Ascending aorta (tissue), 2 donors: ENCODE measurements around the gene NBAS. TPM values are rescaled to one million over a fixed set of nuclear protein-coding genes. Genes with fewer than 3 reads are reported as not detected.

Source experiments
- DNase-seq, 2 donors: peaks; one replicate each; pipeline ENCODE4 v3.0.0-alpha.2; 2019; ENCODE audit warnings: low spot score in 2 of 2
- H3K27ac ChIP-seq, 2 donors: fragments of 200-600 bp; sonication (generic); one replicate each; pipeline ENCODE4 v1.5.1; 2016 to 2017; ENCODE audit warnings: mild to moderate bottlenecking in 1 of 2
- H3K27me3 ChIP-seq: fragments of 200-600 bp; sonication (generic); one replicate; pipeline ENCODE4 v1.5.1; 2017
- H3K36me3 ChIP-seq, 2 donors: fragments of 200-600 bp; sonication (generic); one replicate each; pipeline ENCODE4 v1.5.1; 2016
- H3K4me1 ChIP-seq, 2 donors: fragments of 200-600 bp; sonication (generic); one replicate each; pipeline ENCODE4 v1.5.1; 2016 to 2017; ENCODE audit warnings: mild to moderate bottlenecking in 1 of 2
- H3K4me3 ChIP-seq, 2 donors: fragments of 200-600 bp; sonication (generic); one replicate each; pipeline ENCODE4 v1.5.1; 2016 to 2017; ENCODE audit warnings: mild to moderate bottlenecking in 1 of 2
- H3K9me3 ChIP-seq, 2 donors: fragments of 200-600 bp; sonication (generic); one replicate each; pipeline ENCODE4 v1.5.1; 2016
- intact Hi-C: fragments of 100-400 bp; cut with DNase I; formaldehyde crosslinking; loops from one replicate; pipeline ENCODE4 v1.15.1; 2023
- total RNA-seq: library from RNA; depleted of rRNA; stranded (reverse); fragments of >200 nt; gene quantifications from one replicate; pipeline ENCODE4 v1.1.0, GENCODE V29; 2016
- TF ChIP-seq, protein P1 (sequence below), 3 experiments: fragments of 200-600 bp in 2 of 3; fragments of 450-650 bp in 1 of 3; sonication (generic) in 2 of 3; IDR thresholded peaks; one replicate each; pipeline ENCODE4 v1.5.1; 2016 to 2019; ENCODE audit warnings: antibody characterized with exemption in 3 of 3, mild to moderate bottlenecking in 1 of 3, moderate library complexity in 1 of 3

NBAS gene
- total RNA-seq, 1 donor from 2014 or later = 37.1 TPM

DNA sequence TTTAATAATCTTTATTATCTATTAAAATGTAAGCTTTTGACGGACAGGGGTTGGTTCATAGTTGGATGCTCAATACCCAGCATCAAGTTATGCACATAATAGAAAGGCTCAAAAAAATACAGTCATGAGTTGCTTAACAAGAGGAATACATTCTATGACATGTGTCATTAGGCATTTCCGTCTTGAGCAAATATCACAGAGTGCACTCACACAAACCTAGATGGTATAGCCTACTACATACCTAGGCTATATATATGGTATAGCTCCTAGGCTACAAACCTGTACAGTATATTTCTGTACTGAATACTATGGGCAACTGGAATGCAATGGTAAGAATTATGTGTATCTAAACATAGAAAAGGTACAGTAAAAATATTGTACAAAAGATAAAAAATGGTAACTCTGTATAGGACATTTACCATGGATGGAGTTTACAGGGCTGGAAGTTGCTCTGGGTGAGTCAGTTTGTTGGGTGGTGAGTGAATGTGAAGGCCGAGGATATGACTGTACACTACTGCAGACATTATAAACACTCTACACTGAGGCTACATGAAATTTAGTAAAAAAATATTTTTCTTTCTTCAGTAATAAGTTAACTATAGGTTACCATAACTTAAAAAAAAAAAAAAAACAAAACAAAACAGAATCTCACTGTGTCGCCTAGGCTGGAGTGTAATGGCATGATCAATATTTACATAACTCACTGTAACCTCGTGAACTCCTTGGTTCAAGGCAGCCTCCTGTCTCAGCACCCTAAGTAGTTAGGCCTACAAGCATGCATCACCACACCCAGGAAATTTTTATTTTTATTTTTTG lies 201.2 kb downstream of the NBAS start:
- intact Hi-C loops = no loop called here
- DNase-seq = no peak
- no peaks in the 10 kb centered on the region for H3K27me3 ChIP-seq
- H3K4me3 ChIP-seq = no peak overlapping the region
- H3K9me3 ChIP-seq = no peaks in the 10 kb centered on the region
- H3K36me3 ChIP-seq = peaks cover 5 to 14% of the 10 kb centered on the region in 2 donors
- no peaks in the 10 kb centered on the region for H3K4me1 ChIP-seq
- H3K27ac ChIP-seq = no peak overlapping the region
- TF ChIP-seq, protein P1, sequence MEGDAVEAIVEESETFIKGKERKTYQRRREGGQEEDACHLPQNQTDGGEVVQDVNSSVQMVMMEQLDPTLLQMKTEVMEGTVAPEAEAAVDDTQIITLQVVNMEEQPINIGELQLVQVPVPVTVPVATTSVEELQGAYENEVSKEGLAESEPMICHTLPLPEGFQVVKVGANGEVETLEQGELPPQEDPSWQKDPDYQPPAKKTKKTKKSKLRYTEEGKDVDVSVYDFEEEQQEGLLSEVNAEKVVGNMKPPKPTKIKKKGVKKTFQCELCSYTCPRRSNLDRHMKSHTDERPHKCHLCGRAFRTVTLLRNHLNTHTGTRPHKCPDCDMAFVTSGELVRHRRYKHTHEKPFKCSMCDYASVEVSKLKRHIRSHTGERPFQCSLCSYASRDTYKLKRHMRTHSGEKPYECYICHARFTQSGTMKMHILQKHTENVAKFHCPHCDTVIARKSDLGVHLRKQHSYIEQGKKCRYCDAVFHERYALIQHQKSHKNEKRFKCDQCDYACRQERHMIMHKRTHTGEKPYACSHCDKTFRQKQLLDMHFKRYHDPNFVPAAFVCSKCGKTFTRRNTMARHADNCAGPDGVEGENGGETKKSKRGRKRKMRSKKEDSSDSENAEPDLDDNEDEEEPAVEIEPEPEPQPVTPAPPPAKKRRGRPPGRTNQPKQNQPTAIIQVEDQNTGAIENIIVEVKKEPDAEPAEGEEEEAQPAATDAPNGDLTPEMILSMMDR (IDR thresholded peaks at IDR 0.05) = no peak

DNA sequence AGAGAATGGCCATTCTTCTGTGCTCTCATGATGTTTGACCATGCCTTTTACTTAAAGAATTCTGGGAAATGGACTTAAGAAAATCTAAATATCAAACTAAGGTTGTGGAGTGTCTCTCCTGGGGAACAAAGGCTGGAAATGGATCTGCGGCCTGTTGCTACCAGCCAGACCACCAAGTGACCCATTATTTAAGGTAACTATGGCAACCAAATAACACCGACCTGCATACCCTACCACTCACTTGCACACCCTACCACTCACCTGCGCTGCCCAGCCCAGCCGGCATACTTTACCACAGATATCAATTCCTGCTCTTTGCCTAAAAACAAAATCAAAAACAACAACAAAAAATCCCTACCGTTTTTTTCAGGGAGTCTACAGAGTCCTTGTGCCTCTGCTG lies 203.2 kb downstream of the NBAS start:
- intact Hi-C loops = no loop called here
- H3K9me3 ChIP-seq = no peaks in the 10 kb centered on the region
- TF ChIP-seq, protein P1 (IDR thresholded peaks at IDR 0.05) = no peak

DNA sequence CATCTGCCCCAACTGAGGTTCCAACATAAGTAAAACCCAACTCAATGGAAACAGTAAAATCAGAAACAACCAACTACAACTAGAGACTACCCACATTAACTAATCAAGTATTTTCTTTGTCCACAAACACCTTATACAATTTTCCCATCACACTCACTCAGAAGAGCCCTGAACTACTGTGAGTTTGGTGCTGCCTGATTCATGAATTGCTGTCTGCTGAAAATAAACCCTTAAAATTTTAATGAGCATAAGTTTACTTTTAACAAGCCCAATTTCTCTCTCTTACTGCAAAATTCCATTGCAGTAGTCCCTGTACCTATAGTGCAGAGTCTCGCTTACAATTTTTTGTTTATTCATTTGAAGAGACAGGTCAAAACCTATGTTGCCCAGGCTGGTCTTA lies 203.9 kb downstream of the NBAS start:
- TF ChIP-seq, protein P1 (IDR thresholded peaks at IDR 0.05) = no peak
- Histone ChIP-seq H3K4me1 (no peaks in the 10 kb centered on the region), H3K4me3 (no peak overlapping the region), H3K27ac (no peak overlapping the region), H3K36me3 (peaks cover 10 to 28% of the 10 kb centered on the region in 2 donors), H3K27me3 (no peaks in the 10 kb centered on the region), H3K9me3 (no peaks in the 10 kb centered on the region)
- DNase-seq = no peak
- intact Hi-C loops = no loop called here

More for the DNA sequence above, 203.2 kb downstream of the NBAS start:
- no peaks in the 10 kb centered on the region for H3K27me3 ChIP-seq
- no peak for DNase-seq
- H3K27ac ChIP-seq = no peak overlapping the region
- H3K4me3 ChIP-seq = no peak overlapping the region
- peaks cover 10 to 20% of the 10 kb centered on the region in 2 donors for H3K36me3 ChIP-seq
- no peaks in the 10 kb centered on the region for H3K4me1 ChIP-seq

DNA sequence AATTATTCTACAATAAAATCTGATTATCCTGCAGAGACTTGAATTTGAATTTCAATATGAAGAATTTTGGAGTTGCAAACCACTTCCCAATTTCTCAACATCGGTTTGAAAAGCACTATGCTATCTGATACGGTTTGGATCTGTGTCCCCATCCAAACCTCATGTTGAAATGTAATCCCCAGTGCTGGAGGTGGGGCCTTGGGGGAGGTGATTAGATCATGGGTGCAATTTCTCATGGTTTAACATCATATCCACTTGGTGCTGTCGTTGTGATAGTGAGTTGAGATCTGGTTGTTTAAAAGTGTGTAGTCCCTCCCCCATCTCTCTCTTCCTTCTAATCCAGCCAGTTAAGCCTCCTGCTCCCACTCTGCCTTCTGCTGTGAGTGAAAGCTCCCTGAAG lies 205.7 kb downstream of the NBAS start:
- intact Hi-C loops = no loop called here
- H3K27me3 ChIP-seq = no peaks in the 10 kb centered on the region
- H3K4me1 ChIP-seq = no peaks in the 10 kb centered on the region
- peaks cover 17 to 43% of the 10 kb centered on the region in 2 donors for H3K36me3 ChIP-seq
- no peaks in the 10 kb centered on the region for H3K9me3 ChIP-seq
- no peak for DNase-seq
- no peak overlapping the region for H3K27ac ChIP-seq
- no peak overlapping the region for H3K4me3 ChIP-seq
- TF ChIP-seq, protein P1 (IDR thresholded peaks at IDR 0.05) = no peak

DNA sequence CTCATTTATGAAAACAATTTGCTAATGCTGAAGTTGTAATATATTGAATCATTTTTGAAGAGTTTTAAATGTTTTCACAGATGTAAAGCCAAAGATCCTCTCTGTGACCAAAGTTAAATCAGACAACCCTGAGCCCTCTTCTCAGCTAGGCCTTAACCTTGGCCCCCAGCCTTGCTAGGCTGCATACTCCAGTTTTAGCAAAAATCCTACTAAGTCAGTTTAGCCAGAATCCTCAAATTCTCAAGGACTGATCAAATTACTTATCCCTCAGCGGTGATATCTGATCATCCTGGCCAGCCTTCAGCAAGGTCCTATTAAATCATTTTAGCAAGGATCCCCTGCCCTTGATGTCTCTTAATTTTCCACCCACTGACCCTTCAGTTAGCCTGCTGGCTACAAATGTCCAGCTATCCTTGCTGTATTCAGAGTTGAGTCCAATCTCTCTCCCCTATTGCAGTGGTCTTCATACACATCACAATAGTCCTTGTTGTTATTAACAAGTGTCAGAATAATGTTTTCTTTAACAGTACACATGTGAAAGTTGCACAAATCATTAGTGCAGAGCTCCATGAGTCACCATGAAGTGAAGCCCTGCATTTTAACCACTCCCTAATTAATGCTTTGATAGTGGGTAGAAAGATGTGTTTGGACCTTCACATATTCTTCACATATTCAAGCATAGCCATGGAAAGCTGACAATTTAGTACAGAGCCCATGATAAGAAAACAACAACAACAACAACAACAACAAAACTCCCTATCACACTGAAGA lies 206.4 kb downstream of the NBAS start:
- Histone ChIP-seq H3K27ac (no peak overlapping the region), H3K4me1 (no peaks in the 10 kb centered on the region), H3K27me3 (no peaks in the 10 kb centered on the region), H3K36me3 (peaks cover 17 to 49% of the 10 kb centered on the region in 2 donors), H3K9me3 (no peaks in the 10 kb centered on the region), H3K4me3 (no peak overlapping the region)
- intact Hi-C loops = no loop called here
- no peak for DNase-seq
- TF ChIP-seq, protein P1 (IDR thresholded peaks at IDR 0.05) = no peak
